Activated CD4-positive, alpha-beta T cell treated with anti-CD3 and anti-CD28 coated beads, Interleukin-2, amount 50 U/mL, for 48 hours (primary cell): ENCODE results near the gene DNM3.

Experiments used
- DNase-seq, 2 experiments: peaks; one replicate each; pipeline ENCODE4 v3.0.0-alpha.2; 2020

The DNM3 gene

GRCh38 chr1:172119184-172119583 lies 277.9 kb downstream of the DNM3 start:
- DNase-seq = no peak

GRCh38 chr1:172120381-172120780 lies 279.1 kb downstream of the DNM3 start:
- DNase-seq = no peak

- DNase-seq = no peak
Observed at GRCh38 chr1:172121081-172121717, 279.9 kb downstream of the DNM3 start.

GRCh38 chr1:172122381-172122780 lies 281.1 kb downstream of the DNM3 start:
- DNase-seq = no peak

- no peak for DNase-seq
Observed at GRCh38 chr1:172125250-172125649, 284.0 kb downstream of the DNM3 start.

GRCh38 chr1:172125812-172126430 lies 284.6 kb downstream of the DNM3 start:
- no peak for DNase-seq

- no peak for DNase-seq
Observed at GRCh38 chr1:172132836-172133235, 291.5 kb downstream of the DNM3 start.

GRCh38 chr1:172134087-172134731 lies 292.9 kb downstream of the DNM3 start:
- peak in 1 of 2 experiments; percentile 9 for DNase-seq

GRCh38 chr1:172135076-172135672 lies 293.9 kb downstream of the DNM3 start:
- no peak for DNase-seq

GRCh38 chr1:172135978-172136610 lies 294.8 kb downstream of the DNM3 start:
- DNase-seq = no peak

- DNase-seq = no peak
Observed at GRCh38 chr1:172136925-172137324, 295.6 kb downstream of the DNM3 start.

- DNase-seq = no peak
Observed at GRCh38 chr1:172137703-172138454, 296.6 kb downstream of the DNM3 start.

GRCh38 chr1:172138634-172139033 lies 297.3 kb downstream of the DNM3 start:
- DNase-seq = no peak

- DNase-seq = no peak
Observed at GRCh38 chr1:172139196-172139595, 297.9 kb downstream of the DNM3 start.

GRCh38 chr1:172140072-172140471 lies 298.8 kb downstream of the DNM3 start:
- no peak for DNase-seq

GRCh38 chr1:172140591-172140990 lies 299.3 kb downstream of the DNM3 start:
- no peak for DNase-seq

- no peak for DNase-seq
Observed at GRCh38 chr1:172141341-172141881, 300.1 kb downstream of the DNM3 start.

- no peak for DNase-seq
Observed at GRCh38 chr1:172142324-172142723, 301.0 kb downstream of the DNM3 start.

- DNase-seq = no peak
Observed at GRCh38 chr1:172143384-172144055, 302.2 kb downstream of the DNM3 start.

- no peak for DNase-seq
Observed at GRCh38 chr1:172144445-172145061, 303.3 kb downstream of the DNM3 start.

- DNase-seq = no peak
Observed at GRCh38 chr1:172145231-172145651, 303.9 kb downstream of the DNM3 start.
